Fibroblast of skin of scalp (primary cell): ENCODE measurements around the gene F7.

Experiments used
- DNase-seq: peaks from one replicate; pipeline ENCODE4 v3.0.0-alpha.2; 2013

F7 gene

DNA sequence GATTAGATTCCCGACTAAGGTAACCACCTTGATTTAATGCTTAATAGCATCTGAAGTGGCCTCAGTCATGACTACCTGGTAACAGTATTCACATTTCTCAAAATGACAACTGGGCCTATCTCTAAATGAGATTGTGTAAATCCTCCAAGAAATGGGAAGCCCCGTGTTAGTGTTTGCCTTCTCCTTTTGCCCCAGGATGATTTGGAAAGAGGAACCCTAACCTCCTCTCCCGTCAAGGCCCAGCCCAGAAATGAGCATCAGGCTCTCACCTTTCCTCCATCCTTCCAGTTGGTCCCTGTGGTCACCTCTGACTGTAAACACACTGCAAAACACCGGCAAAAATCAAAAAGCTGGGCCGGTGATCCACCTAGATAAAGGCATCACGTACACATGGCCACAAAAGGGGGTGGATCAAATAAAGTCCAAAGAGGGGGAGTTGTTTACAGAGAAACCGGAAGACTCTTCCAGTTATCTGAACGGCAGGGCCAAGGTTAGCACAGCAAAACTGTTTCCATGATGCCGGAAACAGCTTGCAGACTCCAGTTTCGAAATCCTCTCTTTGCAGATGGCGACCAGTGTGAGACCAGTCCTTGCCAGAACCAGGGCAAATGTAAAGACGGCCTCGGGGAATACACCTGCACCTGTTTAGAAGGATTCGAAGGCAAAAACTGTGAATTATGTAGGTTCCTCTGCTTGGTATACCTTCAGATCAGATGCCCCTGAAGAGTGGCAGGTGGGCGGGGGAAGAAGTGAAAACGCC, 33.4 kb downstream of the F7 start:
- no peak for DNase-seq

DNA sequence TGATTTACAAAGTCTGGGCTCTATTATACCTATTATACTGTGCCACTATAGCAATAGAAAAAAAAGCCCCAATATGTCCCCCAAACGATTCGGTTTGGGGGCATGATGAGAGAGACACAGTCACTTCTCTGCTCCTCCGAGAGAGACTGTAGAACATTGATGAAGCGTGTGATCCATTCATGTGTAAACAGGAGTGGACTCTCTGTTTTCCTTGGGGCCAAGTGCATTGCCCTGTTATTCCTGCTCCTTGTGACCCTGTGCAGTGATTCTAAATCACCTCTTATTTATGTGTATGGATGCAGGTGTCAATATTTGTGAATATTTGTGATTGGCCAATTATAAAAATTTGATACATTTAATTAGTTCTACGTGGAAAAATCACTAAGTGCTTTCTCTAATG, 34.0 kb downstream of the F7 start:
- DNase-seq: no peak

DNA sequence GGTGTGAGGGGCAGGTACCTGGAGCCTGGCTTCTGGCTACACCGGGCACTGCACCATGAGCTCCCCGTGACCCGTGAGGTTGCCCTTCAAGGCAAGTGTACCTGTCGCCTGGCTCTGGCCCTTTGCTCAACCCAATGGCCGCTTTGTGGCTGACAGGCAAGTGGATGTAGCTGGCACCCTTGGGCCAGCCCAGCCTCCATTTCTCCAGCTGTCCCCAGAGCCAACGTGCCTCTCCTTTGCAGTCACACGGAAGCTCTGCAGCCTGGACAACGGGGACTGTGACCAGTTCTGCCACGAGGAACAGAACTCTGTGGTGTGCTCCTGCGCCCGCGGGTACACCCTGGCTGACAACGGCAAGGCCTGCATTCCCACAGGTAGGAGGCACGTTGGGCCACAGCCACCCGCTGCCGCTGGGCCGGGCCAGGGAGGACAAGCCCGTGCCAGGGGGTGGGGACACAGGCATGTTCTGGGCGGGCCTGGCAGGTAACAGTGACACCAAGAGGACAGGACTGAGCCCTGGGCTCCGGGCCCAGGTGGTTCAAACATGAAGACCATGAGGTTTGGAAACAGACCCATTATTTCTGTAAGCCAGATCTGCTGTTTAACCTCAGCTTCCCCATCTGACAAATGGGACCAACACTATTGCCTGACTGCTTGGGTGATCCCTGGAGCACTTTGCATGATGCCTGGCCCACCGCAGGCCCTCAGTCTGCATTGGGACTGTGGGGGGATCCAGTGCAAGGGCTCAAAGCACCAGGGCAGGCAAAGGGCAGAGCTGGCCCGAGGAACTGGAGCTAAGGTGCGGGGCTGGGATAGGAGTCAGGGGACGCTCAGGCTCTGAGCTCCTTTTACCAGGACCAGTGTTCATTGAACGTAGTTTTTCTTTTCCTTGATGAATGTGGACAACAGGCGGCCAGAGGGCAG, 35.3 kb downstream of the F7 start:
- no peak for DNase-seq

DNA sequence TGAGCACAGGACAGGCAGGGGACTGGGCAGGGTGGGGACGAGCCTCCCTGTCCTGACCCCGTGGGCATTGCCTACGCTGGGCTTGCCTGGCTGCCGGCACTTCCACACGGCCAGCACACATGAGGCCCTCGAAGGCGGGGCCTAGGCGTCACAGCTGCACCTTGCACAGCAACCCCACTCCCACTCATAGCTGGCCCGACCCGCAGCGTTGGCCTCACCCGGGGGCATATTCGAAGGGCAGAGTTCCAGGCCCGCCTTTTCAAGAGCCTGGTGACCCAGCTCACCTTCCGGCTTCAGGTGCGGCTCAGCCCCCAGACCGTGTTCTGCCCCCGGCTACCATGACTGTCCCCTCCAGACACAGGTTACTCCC, 36.0 kb downstream of the F7 start:
- DNase-seq: no peak

DNA sequence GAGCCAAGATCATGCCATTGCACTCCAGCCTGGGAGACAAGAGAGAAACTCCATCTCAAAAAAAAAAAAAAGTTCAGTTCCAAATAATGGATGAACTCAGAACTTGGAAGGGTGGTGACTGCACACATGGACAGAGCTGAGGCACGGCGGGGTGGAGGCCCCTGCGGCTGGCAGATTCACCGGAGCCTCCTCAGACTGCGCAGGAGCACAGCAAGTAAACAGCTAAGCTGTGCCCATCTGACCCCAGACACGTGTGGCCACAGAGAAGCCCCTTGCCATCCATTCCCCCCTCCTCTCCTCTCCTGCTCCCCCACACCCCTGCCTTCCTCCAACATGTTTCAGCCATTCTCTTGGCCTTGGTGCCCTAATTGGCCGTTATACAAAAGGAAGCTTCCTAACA, 37.3 kb downstream of the F7 start:
- DNase-seq: no peak

DNA sequence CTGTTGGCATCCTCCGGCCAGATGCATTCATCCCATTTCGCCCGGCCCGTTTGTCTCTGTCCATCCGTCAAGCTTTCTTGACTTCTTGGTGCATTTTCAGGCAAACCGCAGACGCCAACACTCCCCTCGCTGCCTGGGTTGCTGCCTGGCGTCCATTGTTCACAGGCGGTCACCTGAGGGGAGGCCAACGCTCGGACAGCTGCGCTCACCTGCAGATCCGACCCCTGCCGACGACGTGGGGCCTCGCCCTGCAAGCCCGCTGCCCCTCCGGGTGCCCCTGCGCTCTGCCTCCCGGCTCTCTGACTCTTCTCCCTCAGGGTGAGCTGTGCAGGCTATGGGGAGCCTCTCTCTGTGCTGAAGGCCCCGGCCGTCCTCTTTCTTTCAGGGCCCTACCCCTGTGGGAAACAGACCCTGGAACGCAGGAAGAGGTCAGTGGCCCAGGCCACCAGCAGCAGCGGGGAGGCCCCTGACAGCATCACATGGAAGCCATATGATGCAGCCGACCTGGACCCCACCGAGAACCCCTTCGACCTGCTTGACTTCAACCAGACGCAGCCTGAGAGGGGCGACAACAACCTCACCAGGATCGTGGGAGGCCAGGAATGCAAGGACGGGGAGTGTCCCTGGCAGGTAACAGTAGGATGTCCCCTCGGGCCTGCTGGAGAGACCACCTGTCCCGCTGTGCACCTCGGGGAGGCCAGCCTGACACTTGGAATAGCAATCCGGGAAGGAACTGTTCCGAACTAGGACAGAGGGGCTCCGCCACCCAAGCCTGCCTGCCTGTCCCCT, 38.1 kb downstream of the F7 start:
- DNase-seq: no peak

DNA sequence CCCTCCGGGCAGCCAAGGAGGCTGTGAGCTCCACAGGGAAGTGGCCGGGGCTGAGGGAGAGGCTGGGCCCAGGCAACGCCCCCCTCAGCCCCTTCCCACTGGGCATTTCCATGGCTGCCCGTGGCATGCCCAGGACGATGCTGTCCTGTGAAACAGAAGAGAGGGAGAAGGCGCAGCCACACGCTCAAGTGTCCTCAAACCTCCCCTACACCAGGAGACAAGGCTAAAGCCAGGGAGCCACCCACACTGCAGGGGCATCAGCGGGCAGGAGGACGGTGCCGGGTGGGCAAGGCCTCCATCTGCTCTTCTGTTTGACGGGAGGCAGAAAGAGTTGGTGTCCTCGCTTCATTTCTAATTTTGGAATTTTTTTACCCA, 38.7 kb downstream of the F7 start:
- DNase-seq: no peak

DNA sequence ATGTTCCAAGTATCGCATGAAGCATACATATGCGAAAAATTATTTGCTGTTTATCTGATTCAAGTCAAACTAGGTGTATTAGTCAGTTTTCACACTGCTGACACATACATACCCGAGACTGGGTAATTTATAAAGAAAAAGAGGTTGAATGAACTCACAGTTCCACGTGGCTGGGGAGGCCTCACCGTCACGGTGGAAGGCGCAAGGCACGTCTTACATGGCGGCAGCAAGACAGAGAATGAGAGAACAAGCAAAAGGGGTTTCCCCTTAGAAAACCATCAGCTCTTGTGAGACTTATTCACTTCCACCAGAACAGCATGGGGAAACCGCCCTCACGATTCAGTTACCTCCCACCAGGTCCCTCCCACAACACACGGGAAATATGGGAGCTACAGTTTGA, 39.9 kb downstream of the F7 start:
- no peak for DNase-seq

DNA sequence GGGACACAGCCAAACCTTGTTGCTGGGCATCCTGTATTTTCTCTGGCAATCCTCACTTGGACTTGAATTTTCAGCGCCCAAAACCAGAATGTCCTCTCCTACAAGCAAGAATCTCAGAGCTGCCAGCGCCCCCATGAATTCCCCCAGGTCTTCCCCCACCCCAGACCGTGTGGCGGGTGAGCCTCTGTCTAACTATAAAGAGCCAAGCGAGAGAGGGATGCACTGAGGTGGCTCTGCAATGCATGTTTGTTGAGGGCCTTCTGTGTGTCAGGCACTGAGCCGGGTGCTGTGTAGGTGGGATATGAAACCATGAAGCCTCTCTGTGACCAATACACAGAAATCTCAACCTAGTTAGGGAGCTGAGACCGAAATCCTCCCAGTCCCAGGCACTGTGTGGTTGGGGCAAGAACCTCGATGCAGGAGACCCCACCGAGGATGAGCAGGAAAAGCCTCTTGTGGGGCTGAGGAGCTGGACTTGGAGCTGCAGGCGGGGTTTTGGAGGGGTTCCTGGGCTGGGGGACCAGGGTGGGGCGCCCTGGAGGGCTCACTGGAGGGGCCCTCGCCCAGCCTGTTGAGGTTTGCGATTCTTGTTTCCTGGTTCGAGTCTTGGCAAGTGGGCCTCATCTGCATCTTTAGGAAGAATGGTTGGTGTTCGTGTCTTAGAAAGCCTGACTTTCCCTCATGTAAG, 40.5 kb downstream of the F7 start:
- no peak for DNase-seq

DNA sequence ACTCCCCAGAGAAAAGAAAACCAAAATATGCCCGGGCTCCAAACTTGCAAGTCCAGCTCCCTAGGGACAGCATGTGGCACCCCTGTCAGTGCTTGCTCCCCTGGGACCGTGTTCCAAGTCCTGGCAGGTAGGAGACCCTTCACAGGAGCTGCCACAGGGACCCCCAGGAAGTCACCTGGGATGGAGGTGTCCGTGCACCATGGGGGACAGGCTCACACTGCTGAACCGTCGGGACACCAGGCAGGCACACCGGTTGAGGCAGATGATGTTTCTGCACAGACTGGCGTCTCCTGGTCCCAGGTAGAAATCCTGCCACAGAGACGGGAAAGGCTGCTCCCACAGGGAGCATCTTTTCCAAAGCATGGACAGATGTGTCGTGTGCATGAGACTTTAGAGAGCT, 41.2 kb downstream of the F7 start:
- DNase-seq: no peak

DNA sequence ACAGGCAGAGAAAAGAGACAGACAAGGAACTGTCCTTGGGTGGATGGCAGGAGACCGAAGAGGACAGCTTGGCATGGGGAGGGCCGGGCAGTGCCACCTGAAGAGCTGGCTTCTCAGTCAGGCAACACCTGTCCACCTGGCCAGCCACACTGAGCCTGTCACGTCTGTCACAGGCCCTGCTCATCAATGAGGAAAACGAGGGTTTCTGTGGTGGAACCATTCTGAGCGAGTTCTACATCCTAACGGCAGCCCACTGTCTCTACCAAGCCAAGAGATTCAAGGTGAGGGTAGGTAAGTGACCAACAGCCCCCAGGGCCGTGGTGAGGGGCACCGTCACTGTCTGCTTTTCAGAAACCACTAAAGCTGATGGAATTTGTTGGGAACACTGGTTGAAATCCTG, 41.6 kb downstream of the F7 start:
- no peak for DNase-seq

DNA sequence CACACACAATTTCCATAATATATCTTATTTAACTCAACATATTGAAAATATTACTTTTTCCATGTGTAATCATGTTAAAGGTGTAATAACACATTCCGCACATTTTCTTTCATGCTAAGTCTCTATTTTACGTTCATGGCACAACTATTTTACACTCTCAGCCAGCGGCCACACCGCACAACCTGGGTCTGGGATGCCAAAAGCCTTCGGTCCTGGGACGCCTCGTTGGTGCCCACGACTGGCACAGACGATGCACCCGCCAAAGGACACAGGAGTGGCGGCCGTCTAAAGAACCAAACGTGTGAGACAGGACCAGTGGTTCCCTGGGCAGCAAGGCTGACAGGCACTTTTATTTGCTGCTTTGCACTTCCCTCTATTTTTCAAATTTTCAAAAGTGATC, 42.8 kb downstream of the F7 start:
- DNase-seq: no peak

DNA sequence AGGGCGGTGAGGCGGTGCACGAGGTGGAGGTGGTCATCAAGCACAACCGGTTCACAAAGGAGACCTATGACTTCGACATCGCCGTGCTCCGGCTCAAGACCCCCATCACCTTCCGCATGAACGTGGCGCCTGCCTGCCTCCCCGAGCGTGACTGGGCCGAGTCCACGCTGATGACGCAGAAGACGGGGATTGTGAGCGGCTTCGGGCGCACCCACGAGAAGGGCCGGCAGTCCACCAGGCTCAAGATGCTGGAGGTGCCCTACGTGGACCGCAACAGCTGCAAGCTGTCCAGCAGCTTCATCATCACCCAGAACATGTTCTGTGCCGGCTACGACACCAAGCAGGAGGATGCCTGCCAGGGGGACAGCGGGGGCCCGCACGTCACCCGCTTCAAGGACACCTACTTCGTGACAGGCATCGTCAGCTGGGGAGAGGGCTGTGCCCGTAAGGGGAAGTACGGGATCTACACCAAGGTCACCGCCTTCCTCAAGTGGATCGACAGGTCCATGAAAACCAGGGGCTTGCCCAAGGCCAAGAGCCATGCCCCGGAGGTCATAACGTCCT, 43.4 kb downstream of the F7 start:
- no peak for DNase-seq

DNA sequence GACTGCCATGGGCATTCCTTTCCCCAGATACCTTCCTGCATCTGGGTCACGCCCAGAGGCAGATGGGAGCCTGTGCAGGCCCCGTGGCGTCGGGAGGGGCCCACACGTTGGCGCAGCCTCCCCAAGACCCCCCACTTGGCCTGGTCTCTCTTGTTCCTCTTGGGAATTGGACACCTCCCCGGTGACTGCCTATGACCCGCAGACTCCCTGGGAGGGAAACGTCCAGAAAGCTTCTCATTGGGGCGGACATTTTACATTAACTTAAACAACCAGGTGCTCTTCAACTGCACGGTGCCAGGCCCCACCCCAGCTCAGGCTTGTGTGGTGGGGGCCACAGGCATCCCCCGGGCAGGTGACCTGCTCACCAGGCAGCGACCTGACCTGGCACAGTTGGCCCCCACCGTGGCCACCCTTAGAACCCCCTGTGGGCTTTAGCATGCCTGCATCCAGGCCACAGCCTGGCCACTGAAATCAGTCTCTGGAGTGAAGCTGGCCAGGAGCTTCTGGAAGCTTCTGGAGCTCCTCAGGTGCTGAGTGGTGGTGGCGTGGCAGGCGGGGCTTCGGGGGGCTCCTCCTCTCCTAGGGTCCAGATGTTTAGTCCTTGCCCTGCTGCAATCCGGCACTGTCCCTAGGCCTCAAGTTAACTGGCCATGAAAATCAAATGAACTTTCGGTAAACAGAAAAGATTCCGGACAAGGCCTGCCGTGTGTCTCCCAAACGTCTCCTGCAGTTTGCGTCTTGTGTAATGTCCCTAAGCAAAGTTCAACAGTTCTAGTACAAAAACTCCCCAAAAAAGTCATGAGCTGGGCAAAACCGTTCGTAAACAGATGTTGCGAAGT, 44.3 kb downstream of the F7 start:
- no peak for DNase-seq

DNA sequence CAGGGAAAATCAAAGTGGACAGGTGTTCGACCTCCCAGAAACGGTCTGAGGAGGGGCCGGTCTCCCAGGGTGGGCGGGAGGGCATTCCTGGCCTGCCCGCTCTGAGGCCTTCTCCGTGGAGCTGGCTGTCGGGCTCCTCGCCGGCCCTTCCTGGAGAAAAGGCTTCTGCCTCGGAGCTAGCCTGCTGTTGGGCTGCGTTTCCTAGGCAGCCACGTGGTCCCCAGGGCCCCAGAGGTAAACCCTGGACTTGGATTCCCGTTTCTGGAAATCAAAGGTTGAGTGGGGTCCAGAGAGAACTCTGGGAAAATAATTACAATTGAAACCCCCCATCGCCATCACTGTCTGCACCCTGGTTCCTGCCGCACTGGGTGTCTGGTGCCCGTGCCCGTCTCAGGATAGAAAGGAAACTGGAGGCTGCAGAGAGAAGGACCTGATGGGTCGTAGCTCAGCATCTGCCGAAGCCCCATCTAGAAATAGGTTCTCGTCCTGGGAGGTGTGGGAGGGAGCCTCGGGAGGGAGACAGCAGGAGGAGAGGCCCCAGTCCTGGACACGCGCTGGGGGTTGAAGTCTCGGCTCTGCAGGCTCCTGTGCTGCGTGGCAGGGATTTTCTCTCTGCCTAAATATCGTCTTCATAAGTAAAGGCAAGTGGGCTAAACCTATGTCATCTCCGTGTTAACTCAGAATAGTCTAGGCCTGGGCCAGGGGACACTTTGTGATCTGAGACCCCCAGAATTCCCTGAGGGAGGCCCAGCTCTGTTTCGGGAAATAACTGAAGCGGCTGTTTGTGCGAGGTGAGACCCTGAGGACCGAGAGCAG, 45.2 kb downstream of the F7 start:
- no peak for DNase-seq

DNA sequence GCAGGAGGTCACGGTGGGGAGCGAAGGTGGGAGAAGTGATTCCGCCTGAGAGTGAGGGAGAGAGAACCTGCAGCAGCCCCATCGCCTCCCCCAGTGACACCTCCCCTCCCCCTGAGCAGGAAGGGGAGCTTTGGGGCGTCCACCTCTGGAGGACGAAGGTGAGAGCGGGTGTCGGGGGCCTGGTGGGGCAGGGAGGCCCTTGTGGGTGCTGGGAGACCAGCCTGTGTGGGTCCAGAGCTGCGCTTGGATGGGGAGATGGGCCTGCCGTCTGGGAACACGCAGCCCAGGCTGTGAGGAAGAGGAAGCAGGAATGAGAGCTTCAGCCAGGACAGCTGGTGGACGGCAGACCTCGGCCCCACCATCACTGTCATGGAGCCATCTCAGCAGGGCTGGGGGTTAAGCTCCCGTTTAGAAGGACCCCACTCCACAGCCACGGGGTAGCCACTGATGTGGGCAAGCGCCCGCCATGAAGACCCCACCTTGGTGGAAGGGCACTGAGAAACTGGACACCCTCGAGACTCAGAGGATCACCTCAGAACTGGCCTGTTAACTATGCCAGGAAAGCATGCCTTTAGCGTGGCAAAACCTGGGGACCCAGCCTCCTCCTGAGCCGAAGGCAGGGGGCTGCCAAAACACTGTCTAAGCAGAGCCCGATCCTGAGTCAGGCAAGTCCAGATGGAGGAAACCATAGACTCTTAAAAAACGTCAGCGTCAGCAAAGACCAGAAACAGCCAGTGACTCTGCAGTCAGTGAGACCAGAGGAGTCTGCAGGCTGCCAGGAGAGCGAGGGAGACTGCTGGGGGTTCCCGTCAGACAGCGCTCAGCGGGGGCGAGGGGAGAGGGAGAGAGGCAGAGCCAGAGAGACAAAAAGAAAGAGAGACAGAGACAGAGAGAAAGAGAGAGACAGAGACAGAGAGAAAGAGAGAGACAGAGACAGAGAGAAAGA, 46.4 kb downstream of the F7 start:
- peak; percentile 65 for DNase-seq

DNA sequence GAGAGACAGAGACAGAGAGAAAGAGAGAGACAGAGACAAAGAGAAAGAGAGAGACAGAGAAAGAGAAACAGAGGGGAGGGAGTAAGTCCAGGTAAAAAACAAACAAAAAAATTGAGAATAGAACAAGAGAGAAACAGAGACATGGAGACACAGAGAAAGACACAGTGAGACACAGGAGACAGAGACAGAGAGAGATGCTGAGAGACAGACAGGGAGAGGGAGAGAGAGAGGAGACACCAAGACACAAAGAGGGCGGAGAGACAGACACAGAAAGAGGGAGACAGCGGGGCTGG, 47.0 kb downstream of the F7 start:
- no peak for DNase-seq

DNA sequence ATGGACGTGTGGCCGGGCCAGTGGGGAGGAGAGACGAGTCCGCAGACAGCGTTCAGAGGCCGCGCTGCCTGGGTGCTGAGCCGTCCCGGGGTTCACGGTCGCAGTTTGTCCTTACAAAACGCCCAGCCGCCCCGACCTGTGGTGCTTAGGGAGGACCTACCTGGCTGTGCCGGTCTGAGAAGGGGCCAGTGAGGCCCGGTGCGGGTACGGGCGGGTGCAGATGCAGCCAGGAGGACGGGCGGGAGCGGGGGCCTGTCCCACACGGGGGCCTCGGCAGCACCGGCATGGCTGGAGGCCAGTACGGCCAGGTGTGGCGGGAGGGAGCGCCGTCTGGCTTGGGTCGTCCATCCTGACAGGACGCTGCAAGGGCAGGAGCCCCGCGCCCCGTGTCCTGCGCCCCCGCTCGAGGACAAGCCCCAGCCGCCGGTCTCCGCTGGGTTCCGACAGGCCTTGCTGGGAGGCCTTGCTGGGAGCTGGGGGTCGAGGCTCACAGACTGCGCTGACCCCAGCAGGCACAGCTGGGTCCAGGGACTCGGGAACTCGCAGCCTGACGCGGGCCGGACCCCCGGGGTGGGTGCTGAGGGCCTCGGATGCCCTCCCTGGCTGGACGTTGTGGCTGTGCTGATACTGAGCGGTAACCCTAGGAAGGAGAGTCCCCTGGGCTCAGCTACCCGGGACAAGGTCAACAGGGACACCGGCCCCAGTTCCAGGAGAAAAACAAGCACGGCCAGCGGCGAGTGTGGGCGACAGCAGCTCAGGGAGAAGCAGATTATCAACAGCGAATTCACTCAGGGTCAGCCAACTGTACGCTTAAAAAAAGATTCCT, 47.6 kb downstream of the F7 start:
- DNase-seq: no peak
